SJSA1 (cell line): ENCODE data around the gene C10orf88. TPM values are rescaled to one million over a fixed set of nuclear protein-coding genes. Genes with fewer than 3 reads are reported as not detected.
"Not testable (repeated sequence)": the region's sequence is repeated elsewhere in the genome, so short reads cannot be mapped to it uniquely, and the experiment has no call there.

Experiments used
- DNase-seq, 2 experiments: peaks; one replicate each; pipeline ENCODE4 v3.0.0-alpha.2; 2015 to 2020; ENCODE audit warnings: low spot score in 2 of 2, low read depth in 1 of 2
- H3K27ac ChIP-seq: fragments of 250-450 bp; sonication (Bioruptor Pico); 2 replicates; pipeline ENCODE4 v1.5.1; 2020; ENCODE audit warnings: mild to moderate bottlenecking, moderate library complexity
- H3K27me3 ChIP-seq: fragments of 250-450 bp; sonication (Bioruptor Pico); replicated peaks from 2 replicates; pipeline ENCODE4 v1.5.1; 2020; ENCODE audit warnings: mild to moderate bottlenecking, moderate library complexity
- H3K36me3 ChIP-seq: fragments of 250-450 bp; sonication (Bioruptor Pico); 2 replicates; pipeline ENCODE4 v1.5.1; 2020; ENCODE audit warnings: mild to moderate bottlenecking
- H3K4me1 ChIP-seq: fragments of 250-450 bp; sonication (Bioruptor Pico); replicated peaks from 2 replicates; pipeline ENCODE4 v1.6.1; 2021; ENCODE audit warnings: mild to moderate bottlenecking
- H3K4me3 ChIP-seq: fragments of 250-450 bp; sonication (Bioruptor Pico); 2 replicates; pipeline ENCODE4 v1.5.1; 2020; ENCODE audit warnings: mild to moderate bottlenecking
- H3K9me3 ChIP-seq: fragments of 250-450 bp; sonication (Bioruptor Pico); replicated peaks from 2 replicates; pipeline ENCODE4 v1.5.1; 2020; ENCODE audit warnings: mild to moderate bottlenecking
- total RNA-seq: library from RNA; depleted of rRNA; stranded (reverse); fragments of >200 nt; shearing (Covaris generic); gene quantifications from 2 replicates; pipeline ENCODE4 v1.2.3, GENCODE V29; 2014

The C10orf88 gene
- total RNA-seq, 1 experiment from 2014 or later: 12.6 TPM

- Histone ChIP-seq H3K27ac (no peak overlapping the region), H3K4me3 (no peak overlapping the region), H3K27me3 (no peaks in the 10 kb centered on the region), H3K9me3 (no peaks in the 10 kb centered on the region), H3K4me1 (no peaks in the 10 kb centered on the region), H3K36me3 (peaks cover 26% of the 10 kb centered on the region)
- DNase-seq: no peak
These were observed 14.0 kb downstream of the C10orf88 start for GRCh38 chr10:122939856-122940543.

GRCh38 chr10:122939133-122939855 lies 14.7 kb downstream of the C10orf88 start:
- Histone ChIP-seq H3K9me3 (no peaks in the 10 kb centered on the region), H3K27ac (no peak overlapping the region), H3K27me3 (no peaks in the 10 kb centered on the region), H3K4me1 (no peaks in the 10 kb centered on the region), H3K4me3 (no peak overlapping the region), H3K36me3 (peaks cover 29% of the 10 kb centered on the region)
- DNase-seq: no peak

GRCh38 chr10:122931088-122931906 lies 22.7 kb downstream of the C10orf88 start:
- H3K27ac ChIP-seq: no peak overlapping the region
- H3K36me3 ChIP-seq: peaks cover 28% of the 10 kb centered on the region; the same call in 1 of the 2 replicates
- no peaks in the 10 kb centered on the region for H3K27me3 ChIP-seq
- no peaks in the 10 kb centered on the region for H3K9me3 ChIP-seq
- no peak overlapping the region for H3K4me3 ChIP-seq
- no peaks in the 10 kb centered on the region for H3K4me1 ChIP-seq
- no peak for DNase-seq

- Histone ChIP-seq H3K27ac (no peak overlapping the region), H3K4me3 (no peak overlapping the region), H3K27me3 (no peaks in the 10 kb centered on the region), H3K36me3 (peaks cover 24% of the 10 kb centered on the region; the same call in 1 of the 2 replicates), H3K9me3 (no peaks in the 10 kb centered on the region), H3K4me1 (no peaks in the 10 kb centered on the region)
- no peak for DNase-seq
These were observed 23.9 kb downstream of the C10orf88 start for GRCh38 chr10:122930140-122930539.

- Histone ChIP-seq H3K27me3 (no peaks in the 10 kb centered on the region), H3K9me3 (no peaks in the 10 kb centered on the region), H3K4me1 (no peaks in the 10 kb centered on the region), H3K36me3 (no peaks in the 10 kb centered on the region), H3K4me3 (no peak overlapping the region), H3K27ac (no peak overlapping the region)
- no peak for DNase-seq
These were observed 38.3 kb downstream of the C10orf88 start for GRCh38 chr10:122915700-122916099.

GRCh38 chr10:122911889-122912484 lies 42.0 kb downstream of the C10orf88 start:
- Histone ChIP-seq H3K27me3 (no peaks in the 10 kb centered on the region), H3K9me3 (no peaks in the 10 kb centered on the region), H3K4me1 (no peaks in the 10 kb centered on the region), H3K27ac (no peak overlapping the region), H3K4me3 (no peak overlapping the region), H3K36me3 (no peaks in the 10 kb centered on the region)
- peak; percentile 30 to 53 for DNase-seq

GRCh38 chr10:122910310-122910709 lies 43.7 kb downstream of the C10orf88 start, which contains the start of gene FAM24A:
Gene FAM24A (plus strand): TSS chr10:122910610. CDS start chr10:122911635, 1,025 bp downstream.
- no peaks in the 10 kb centered on the region for H3K4me1 ChIP-seq
- no peak within 1 kb of the TSS for H3K27ac ChIP-seq
- H3K36me3 ChIP-seq: no peaks in the 10 kb centered on the region
- H3K27me3 ChIP-seq: no peaks in the 10 kb centered on the region
- DNase-seq: no peak
- H3K4me3 ChIP-seq: no peak within 1 kb of the TSS
- no peaks in the 10 kb centered on the region for H3K9me3 ChIP-seq

- not testable (repeated sequence) for H3K27ac ChIP-seq, H3K4me1 ChIP-seq, H3K27me3 ChIP-seq, H3K4me3 ChIP-seq, H3K36me3 ChIP-seq, H3K9me3 ChIP-seq, DNase-seq
These were observed 50.2 kb downstream of the C10orf88 start for GRCh38 chr10:122903861-122904260.

- Histone ChIP-seq H3K27ac (no peak overlapping the region), H3K27me3 (no peaks in the 10 kb centered on the region), H3K9me3 (no peaks in the 10 kb centered on the region), H3K4me3 (no peak overlapping the region), H3K36me3 (no peaks in the 10 kb centered on the region), H3K4me1 (no peaks in the 10 kb centered on the region)
- DNase-seq: no peak
These were observed 59.6 kb downstream of the C10orf88 start for GRCh38 chr10:122894261-122894944.

- H3K27me3 ChIP-seq: no peaks in the 10 kb centered on the region
- no peaks in the 10 kb centered on the region for H3K9me3 ChIP-seq
- H3K27ac ChIP-seq: no peak overlapping the region
- H3K4me3 ChIP-seq: no peak overlapping the region
- no peak for DNase-seq
- peaks cover 7% of the 10 kb centered on the region for H3K4me1 ChIP-seq
- H3K36me3 ChIP-seq: no peaks in the 10 kb centered on the region
These were observed 69.9 kb downstream of the C10orf88 start for GRCh38 chr10:122884166-122884565.

GRCh38 chr10:122882766-122883165 lies 71.3 kb downstream of the C10orf88 start:
- no peak for DNase-seq
- Histone ChIP-seq H3K9me3 (no peaks in the 10 kb centered on the region), H3K36me3 (0 out of 2 replicates have a peak, but pooled peaks cover 4% of the 10 kb centered on the region), H3K27me3 (no peaks in the 10 kb centered on the region), H3K4me3 (no peak overlapping the region), H3K27ac (no peak overlapping the region), H3K4me1 (peaks cover 18% of the 10 kb centered on the region)
